DOHH2 (cell line): ENCODE results near the gene ASMTL.

Source experiments
- EZH2phosphoT487 ChIP-seq: fragments of 200-600 bp; sonication (generic); IDR thresholded peaks from 2 replicates; pipeline ENCODE4 v1.6.1; 2017; ENCODE audit warnings: borderline replicate concordance, mild to moderate bottlenecking, antibody characterized with exemption, low read length, moderate library complexity, mixed read lengths
- TF ChIP-seq, protein P1 (sequence below): fragments of 200-600 bp; sonication (generic); IDR thresholded peaks from one replicate; pipeline ENCODE4 v1.5.1; 2014; ENCODE audit warnings: antibody characterized with exemption, mild to moderate bottlenecking, low read depth, low read length; ENCODE audit not compliant: poor library complexity, severe bottlenecking

DNA sequence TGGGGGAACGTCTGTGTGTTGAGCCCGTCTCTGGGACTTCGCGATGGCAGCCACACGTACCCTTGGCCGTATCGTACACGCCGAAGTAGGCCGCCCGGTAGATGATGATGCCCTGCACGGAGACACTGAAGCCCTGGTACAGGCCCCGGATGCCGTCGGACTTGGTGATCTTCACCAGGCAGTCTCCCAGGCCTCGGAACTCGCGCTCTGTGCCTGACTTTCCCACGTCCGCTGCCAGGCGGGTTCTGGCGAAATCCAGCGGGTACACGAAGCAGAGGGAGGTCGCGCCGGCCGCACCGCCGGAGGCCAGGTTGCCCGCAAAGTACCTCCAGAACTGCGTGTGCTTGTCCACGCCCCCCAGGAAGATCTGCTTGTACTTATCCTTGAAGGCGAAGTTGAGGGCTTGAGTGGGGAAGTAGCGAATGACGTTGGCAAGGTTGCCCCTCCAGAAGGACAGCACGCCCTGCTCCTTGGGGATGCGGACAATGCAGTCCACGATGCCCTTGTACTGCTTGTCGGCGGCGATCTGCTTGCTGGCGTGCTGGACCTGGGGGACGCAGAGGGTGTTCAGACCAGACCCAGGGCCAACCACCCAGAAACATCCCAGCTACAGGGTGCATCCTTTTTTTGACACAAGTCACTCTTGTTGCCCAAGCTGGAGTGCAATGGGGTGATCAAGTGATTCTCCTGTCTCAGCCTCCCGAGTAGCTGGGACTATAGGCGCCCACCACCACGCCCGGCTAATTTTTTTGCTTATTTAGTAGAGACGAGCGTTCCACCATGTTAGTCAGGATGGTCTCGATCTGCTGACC is 63.3 kb downstream of the ASMTL start:
- TF ChIP-seq, protein P1, sequence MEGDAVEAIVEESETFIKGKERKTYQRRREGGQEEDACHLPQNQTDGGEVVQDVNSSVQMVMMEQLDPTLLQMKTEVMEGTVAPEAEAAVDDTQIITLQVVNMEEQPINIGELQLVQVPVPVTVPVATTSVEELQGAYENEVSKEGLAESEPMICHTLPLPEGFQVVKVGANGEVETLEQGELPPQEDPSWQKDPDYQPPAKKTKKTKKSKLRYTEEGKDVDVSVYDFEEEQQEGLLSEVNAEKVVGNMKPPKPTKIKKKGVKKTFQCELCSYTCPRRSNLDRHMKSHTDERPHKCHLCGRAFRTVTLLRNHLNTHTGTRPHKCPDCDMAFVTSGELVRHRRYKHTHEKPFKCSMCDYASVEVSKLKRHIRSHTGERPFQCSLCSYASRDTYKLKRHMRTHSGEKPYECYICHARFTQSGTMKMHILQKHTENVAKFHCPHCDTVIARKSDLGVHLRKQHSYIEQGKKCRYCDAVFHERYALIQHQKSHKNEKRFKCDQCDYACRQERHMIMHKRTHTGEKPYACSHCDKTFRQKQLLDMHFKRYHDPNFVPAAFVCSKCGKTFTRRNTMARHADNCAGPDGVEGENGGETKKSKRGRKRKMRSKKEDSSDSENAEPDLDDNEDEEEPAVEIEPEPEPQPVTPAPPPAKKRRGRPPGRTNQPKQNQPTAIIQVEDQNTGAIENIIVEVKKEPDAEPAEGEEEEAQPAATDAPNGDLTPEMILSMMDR = no peak
- no peak for TF ChIP-seq EZH2phosphoT487
